ENCODE data around the gene ASCC2.
A peak's percentile ranks its signal among the peaks of the same experiment; 100 is the strongest.

ASCC2 gene

DNA sequence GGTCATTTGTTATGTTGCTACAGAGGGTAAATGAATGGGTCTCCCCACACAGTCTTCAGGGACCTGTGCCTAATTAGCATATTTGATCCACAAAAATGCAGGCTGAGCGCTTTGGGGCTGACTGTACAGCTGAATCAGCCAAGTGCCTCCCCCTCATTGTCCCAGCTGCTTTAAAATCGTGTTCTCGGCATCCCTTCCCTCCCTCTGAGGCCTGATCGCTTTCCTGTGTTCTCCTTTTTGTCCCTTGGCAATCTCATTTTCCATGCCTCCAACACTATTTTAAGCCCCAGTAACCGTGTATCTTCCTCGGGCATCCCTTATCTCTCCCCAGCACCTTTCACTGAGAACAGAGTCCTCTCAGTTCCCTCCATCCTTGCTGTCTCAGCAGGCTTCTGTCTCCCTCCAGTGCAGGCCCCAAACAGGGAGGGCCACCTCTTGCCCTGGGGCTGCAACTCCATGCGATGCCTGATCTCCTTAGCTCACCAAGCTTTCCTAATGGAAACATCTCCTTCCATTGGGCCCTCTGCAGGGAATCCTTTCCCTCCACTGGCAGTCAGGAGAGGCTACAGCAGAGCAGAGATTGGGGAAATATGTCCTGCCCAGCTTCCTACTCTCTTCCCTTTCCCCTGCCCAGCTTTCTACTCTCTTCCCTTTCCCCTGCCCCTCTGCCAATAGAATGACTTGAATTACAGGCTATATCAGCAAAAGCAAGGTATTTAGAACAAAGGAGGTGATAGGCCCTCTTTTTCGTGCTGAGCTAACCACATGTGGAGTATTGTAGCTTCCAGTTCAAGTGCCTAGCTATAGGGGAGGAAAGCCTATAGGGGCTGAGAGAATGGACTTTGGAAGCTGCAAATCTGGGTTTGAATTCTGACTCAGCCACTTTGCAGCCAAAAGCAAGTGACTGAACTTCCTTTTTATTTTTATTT, 57.1 kb downstream of the ASCC2 start:
- peak; percentile 92 for DNase-seq (ENCODE audit: low read depth)
- TF ChIP-seq, protein P1, sequence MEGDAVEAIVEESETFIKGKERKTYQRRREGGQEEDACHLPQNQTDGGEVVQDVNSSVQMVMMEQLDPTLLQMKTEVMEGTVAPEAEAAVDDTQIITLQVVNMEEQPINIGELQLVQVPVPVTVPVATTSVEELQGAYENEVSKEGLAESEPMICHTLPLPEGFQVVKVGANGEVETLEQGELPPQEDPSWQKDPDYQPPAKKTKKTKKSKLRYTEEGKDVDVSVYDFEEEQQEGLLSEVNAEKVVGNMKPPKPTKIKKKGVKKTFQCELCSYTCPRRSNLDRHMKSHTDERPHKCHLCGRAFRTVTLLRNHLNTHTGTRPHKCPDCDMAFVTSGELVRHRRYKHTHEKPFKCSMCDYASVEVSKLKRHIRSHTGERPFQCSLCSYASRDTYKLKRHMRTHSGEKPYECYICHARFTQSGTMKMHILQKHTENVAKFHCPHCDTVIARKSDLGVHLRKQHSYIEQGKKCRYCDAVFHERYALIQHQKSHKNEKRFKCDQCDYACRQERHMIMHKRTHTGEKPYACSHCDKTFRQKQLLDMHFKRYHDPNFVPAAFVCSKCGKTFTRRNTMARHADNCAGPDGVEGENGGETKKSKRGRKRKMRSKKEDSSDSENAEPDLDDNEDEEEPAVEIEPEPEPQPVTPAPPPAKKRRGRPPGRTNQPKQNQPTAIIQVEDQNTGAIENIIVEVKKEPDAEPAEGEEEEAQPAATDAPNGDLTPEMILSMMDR (conservative IDR thresholded peaks at IDR 0.05; ENCODE audit: low read length), result no peak
- H3K4me3 ChIP-seq (ENCODE audit: low read length), result no peak overlapping the region

DNA sequence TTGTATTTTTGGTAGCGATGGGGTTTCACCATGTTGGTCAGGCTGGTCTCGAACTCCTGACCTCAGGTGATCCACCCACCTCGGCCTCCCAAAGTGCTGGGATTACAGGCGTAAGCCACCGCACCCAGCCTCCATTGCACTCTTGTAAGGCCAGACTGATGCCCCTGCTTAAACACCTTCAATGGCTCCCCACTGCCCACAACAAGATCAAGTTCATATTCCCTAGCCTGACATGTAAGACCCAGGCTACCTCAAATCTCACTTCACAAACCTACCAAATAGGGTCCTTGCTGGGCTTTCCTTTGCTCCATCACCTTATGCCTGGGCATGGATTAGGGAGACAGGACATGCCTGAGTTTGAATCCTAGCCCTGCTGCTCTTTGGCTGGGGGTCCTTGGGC, 57.9 kb downstream of the ASCC2 start:
- H3K4me3 ChIP-seq (ENCODE audit: low read length), result no peak overlapping the region
- TF ChIP-seq, protein P1 (conservative IDR thresholded peaks at IDR 0.05; ENCODE audit: low read length), result no peak
- DNase-seq (ENCODE audit: low read depth), result no peak

DNA sequence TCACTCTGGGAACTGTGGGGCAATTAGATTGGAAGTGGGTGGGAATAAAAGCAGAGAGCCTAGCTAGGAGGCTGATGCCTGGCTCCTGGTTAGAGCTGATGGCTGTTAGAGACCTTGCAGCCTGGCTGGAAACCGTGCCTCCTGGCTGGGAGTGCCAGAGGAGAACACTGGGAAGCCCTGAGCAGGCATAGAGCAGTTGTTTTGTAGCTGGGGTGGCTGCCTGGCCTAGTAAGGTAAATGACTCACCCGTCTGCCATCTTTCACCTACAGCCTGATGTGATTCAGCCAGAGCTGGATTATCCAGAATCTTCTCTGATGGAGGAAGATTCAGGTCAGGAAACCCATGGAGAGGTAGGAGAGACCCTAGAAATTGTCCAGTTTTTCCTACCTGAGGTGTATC, 64.8 kb downstream of the ASCC2 start:
- DNase-seq (ENCODE audit: low read depth), result peak; percentile 29
- TF ChIP-seq, protein P1 (conservative IDR thresholded peaks at IDR 0.05; ENCODE audit: low read length), result no peak

DNA sequence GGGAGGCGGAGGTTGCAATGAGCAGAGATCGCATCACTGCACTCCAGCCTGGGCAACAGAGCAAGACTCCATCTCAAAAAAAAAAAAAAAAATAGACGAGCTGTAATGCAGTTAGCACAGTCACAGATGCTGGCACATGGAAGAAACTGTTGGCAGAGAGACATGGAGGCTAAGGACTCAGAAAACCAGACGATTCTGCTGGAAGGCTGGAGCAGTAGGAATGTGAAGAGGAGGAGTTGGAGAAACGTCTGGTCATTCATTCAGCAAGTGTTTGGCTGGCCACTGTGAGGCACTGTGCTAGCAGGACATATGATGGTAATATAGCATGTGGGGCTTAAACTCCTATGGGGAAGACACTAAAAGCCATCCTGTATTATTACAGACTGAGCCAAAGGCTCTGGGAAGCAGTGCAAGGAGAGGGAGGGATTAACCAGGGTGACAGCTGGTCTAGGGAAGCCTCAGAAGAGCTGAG, 65.9 kb downstream of the ASCC2 start:
- TF ChIP-seq, protein P1 (conservative IDR thresholded peaks at IDR 0.05; ENCODE audit: low read length), result peak; percentile 79
- H3K4me3 ChIP-seq (ENCODE audit: low read length), result no peak overlapping the region
- peak; percentile 94 for DNase-seq (ENCODE audit: low read depth)

More for the DNA sequence above, 64.8 kb downstream of the ASCC2 start:
- no peak overlapping the region for H3K4me3 ChIP-seq (ENCODE audit: low read length)

DNA sequence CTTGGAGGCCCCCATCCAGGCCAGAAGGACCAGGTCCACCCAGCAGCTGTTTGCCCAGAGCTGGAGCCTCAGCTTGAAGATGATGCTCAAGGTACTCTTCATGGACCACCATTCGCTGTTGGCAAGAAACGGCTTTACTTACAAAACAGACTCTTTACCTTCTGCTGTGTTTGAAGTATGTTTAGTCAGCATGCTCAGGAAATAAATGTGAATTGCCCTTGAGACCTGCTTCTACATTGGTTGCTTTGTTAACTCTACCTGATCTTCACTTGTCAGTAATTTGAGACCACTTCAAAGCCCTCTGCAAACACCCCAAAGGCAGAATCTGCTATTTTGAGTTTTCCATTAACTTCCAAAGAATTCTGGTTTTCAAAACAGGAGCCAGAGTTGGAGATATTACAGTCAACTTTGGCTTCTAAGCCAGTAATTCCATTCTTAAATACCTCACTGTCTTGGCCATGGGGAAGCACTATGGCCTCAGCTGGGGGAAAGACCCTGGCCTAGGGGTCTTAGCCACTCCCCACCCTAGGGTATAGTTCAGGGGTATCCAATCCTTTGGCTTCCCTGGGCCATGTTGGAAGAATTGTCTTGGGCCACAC, 68.3 kb downstream of the ASCC2 start:
- H3K4me3 ChIP-seq (ENCODE audit: low read length), result no peak overlapping the region
- TF ChIP-seq, protein P1 (conservative IDR thresholded peaks at IDR 0.05; ENCODE audit: low read length), result no peak
- no peak for DNase-seq (ENCODE audit: low read depth)

DNA sequence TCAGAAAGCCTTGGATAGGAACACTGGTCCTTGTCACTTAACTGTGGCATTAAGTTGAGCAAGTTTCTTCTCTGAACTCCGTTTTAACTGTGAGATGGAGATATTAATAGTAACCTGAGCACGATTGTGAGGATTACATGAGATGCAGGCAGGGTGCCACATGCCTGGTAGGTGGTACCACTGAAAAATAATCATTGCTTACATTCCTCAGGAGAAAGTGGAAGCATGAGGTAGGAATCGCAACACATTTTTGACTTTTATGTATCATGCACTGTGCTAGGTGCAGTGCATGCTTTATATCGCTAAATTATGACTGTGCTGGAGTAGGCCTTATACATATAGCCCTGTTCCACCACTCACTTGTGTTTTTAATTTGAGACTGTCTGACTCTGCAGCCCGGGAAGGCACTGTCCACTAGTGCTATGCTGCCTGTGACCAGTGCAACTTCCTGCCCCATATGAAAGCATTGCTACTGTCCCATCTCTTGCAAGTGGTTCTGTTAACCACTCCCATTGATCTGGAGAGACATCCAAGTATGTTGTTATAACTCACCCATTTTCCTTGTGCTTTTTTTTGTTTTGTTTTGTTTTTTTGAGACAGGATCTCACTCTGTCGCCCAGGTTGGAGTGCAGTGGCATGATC, 69.9 kb downstream of the ASCC2 start:
- H3K4me3 ChIP-seq (ENCODE audit: low read length), result peak overlapping the region; percentile 100
- TF ChIP-seq, protein P1 (conservative IDR thresholded peaks at IDR 0.05; ENCODE audit: low read length), result no peak
- DNase-seq (ENCODE audit: low read depth), result peak; percentile 39

Data from AG10803 (cell line).